ENCODE data around the gene FAM3A. TPM values are rescaled to one million over a fixed set of nuclear protein-coding genes. Genes with fewer than 3 reads are reported as not detected.

Gene FAM3A
- total and polyA plus RNA-seq, 2 of the 8 experiments (the other 6 are each of a cell fraction or from before 2014, with no cell fraction given): 16.2 to 18.6 TPM

DNA sequence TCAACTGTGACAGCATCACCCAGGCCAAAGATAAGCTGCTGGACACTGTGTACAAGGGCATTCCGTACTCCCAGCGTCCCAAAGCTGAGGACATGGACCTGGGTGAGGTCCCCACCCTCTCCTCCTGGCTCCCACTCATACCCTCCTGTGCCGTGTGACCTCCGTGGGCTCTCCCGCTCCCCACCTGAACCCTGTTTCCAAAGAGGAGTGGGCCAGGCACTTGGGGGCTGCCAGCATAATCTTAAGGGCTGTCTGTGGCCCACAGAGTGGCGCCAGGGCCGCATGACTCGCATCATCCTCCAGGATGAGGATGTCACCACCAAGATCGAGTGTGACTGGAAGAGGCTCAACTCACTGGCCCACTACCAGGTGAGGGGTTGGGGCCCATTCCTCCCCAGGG, 46.9 kb downstream of the FAM3A start (continued):
- no peak for TF ChIP-seq GABPA (IDR thresholded peaks at IDR 0.05; ENCODE audit: borderline replicate concordance, insufficient read depth, low read length)
- TF ChIP-seq ATF3 (IDR thresholded peaks at IDR 0.05; ENCODE audit: insufficient read depth, low read depth, low read length): no peak
- no peak for TF ChIP-seq SP2 (IDR thresholded peaks at IDR 0.05; ENCODE audit: low read length)
- no peak for TF ChIP-seq GTF2F1 (IDR thresholded peaks at IDR 0.05; ENCODE audit: borderline replicate concordance, low read depth, low read length)
- no peak for TF ChIP-seq EZH2 (IDR thresholded peaks at IDR 0.05; ENCODE audit: low read depth, low read length, severe bottlenecking)
- no peak for TF ChIP-seq JUN (IDR thresholded peaks at IDR 0.05; ENCODE audit: low read depth, low read length)
- TF ChIP-seq RFX5 (IDR thresholded peaks at IDR 0.05; ENCODE audit: borderline replicate concordance, low read depth, low read length): no peak
- TF ChIP-seq EGR1 (IDR thresholded peaks at IDR 0.05; ENCODE audit: borderline replicate concordance, low read depth, low read length): no peak

All from H1 (cell line).